PC-9 (cell line): ENCODE data around the gene HSD17B2. TPM values are rescaled to one million over a fixed set of nuclear protein-coding genes. Genes with fewer than 3 reads are reported as not detected.

ENCODE experiments used
- BruUV-seq: library from RNA; stranded (reverse); fragments of 400-500 nt; replicated peaks from 2 replicates; lab custom pipeline; 2021; lab: Mats Ljungman, UMichigan
- CTCF ChIA-PET: fragments of 300-600 bp; sonication (Branson Sonifier 250); formaldehyde crosslinking; loops from one replicate; lab custom pipeline; 2022; ENCODE audit warnings: antibody characterized with exemption; lab: Charles Lee
- POLR2A ChIA-PET: fragments of 300-600 bp; sonication (Branson Sonifier 250); formaldehyde crosslinking; loops from one replicate; lab custom pipeline; 2022; ENCODE audit warnings: antibody characterized with exemption; ENCODE audit not compliant: unreplicated experiment; lab: Charles Lee
- DNase-seq, 2 experiments: peaks; one replicate each; pipeline versions ENCODE4 v3.0.0 to v3.0.0-alpha.2; 2015 to 2022; ENCODE audit warnings: mixed read lengths in 1 of 2
- H2AFZ ChIP-seq: fragments of 200-600 bp; sonication (generic); 2 replicates; pipeline ENCODE4 v1.8.1; 2017; ENCODE audit warnings: antibody characterized with exemption
- H3F3A ChIP-seq: fragments of 200-600 bp; sonication (generic); 2 replicates; pipeline ENCODE4 v1.8.1; 2017; ENCODE audit warnings: antibody characterized with exemption, mild to moderate bottlenecking, low read depth; ENCODE audit not compliant: insufficient read depth
- H3K27ac ChIP-seq: fragments of 200-600 bp; sonication (generic); 2 replicates; pipeline ENCODE4 v1.6.1; 2016; ENCODE audit warnings: mixed run types
- H3K27me3 ChIP-seq: fragments of 200-600 bp; sonication (generic); 2 replicates; pipeline ENCODE4 v1.6.1; 2016; ENCODE audit warnings: low read depth, mixed run types; ENCODE audit not compliant: insufficient read depth
- H3K36me3 ChIP-seq: fragments of 200-600 bp; sonication (generic); 2 replicates; pipeline ENCODE4 v1.6.1; 2016; ENCODE audit warnings: low read depth, mixed run types
- H3K4me1 ChIP-seq: fragments of 200-600 bp; sonication (generic); replicated peaks from 2 replicates; pipeline ENCODE4 v1.6.1; 2016; ENCODE audit warnings: mixed run types; ENCODE audit not compliant: insufficient read depth
- H3K4me2 ChIP-seq: fragments of 200-600 bp; sonication (generic); 2 replicates; pipeline ENCODE4 v1.6.1; 2017; ENCODE audit warnings: mixed run types
- H3K4me3 ChIP-seq: fragments of 200-600 bp; sonication (generic); 2 replicates; pipeline ENCODE4 v1.6.1; 2016; ENCODE audit warnings: mixed run types
- H3K79me2 ChIP-seq: fragments of 200-600 bp; sonication (generic); 2 replicates; pipeline ENCODE4 v1.6.1; 2017; ENCODE audit warnings: low read depth, mixed run types
- H3K9me2 ChIP-seq: fragments of 200-600 bp; sonication (generic); 2 replicates; pipeline ENCODE4 v1.8.1; 2017; ENCODE audit warnings: mild to moderate bottlenecking; ENCODE audit not compliant: insufficient read depth
- H3K9me3 ChIP-seq: fragments of 200-600 bp; sonication (generic); 2 replicates; pipeline ENCODE4 v1.8.1; 2016; ENCODE audit warnings: low read depth; ENCODE audit not compliant: insufficient read depth
- H4K20me1 ChIP-seq: fragments of 200-600 bp; sonication (generic); 2 replicates; pipeline ENCODE4 v1.8.1; 2017; ENCODE audit not compliant: insufficient read depth
- CTCF ChIP-seq: fragments of 200-600 bp; sonication (generic); conservative IDR thresholded peaks from 2 replicates; pipeline ENCODE4 v1.6.1; 2017; ENCODE audit warnings: mixed run types, antibody characterized with exemption, mild to moderate bottlenecking, moderate library complexity
- EZH2 ChIP-seq: fragments of 200-600 bp; sonication (generic); IDR thresholded peaks from 2 replicates; pipeline ENCODE4 v1.8.0; 2017; ENCODE audit warnings: antibody characterized with exemption, low read depth
- intact Hi-C: fragments of 100-400 bp; cut with micrococcal nuclease; formaldehyde crosslinking; loops from one replicate; pipeline ENCODE4 v1.10.0; 2022; ENCODE audit not compliant: unreplicated experiment
- total RNA-seq: library from RNA; stranded (reverse); gene quantifications from 2 replicates; pipeline ENCODE4 v1.2.3, GENCODE V29; 2021

The HSD17B2 gene
- total RNA-seq, 1 experiment from 2014 or later = not detected

GRCh38 chr16:82096641-82097040 lies 61.6 kb downstream of the HSD17B2 start:
- no TSS peak for BruUV-seq
- Histone ChIP-seq H3K79me2 (no peaks in the 10 kb centered on the region), H3K9me2 (no peaks in the 10 kb centered on the region), H4K20me1 (no peaks in the 10 kb centered on the region), H3K27me3 (peaks cover 17% of the 10 kb centered on the region), H2AFZ (no peak overlapping the region), H3F3A (no peaks in the 10 kb centered on the region), H3K4me2 (no peak overlapping the region), H3K27ac (no peak overlapping the region), H3K9me3 (no peaks in the 10 kb centered on the region; the same call in 1 of the 2 replicates), H3K4me3 (no peak overlapping the region), H3K4me1 (0 out of 2 replicates have a peak, but pooled peaks cover 3% of the 10 kb centered on the region), H3K36me3 (no peaks in the 10 kb centered on the region)
- ChIA-PET POLR2A (no interaction called here), CTCF (no interaction called here)
- intact Hi-C loops = no loop called here
- TF ChIP-seq EZH2 (no peak), CTCF (no peak)
- no peak for DNase-seq

GRCh38 chr16:82105107-82105506 lies 70.1 kb downstream of the HSD17B2 start:
- no peaks in the 10 kb centered on the region for H3K79me2 ChIP-seq
- CTCF ChIA-PET = no interaction called here
- H3K4me3 ChIP-seq = no peak overlapping the region
- H3K4me1 ChIP-seq = no peaks in the 10 kb centered on the region
- BruUV-seq = no TSS peak
- H4K20me1 ChIP-seq = no peaks in the 10 kb centered on the region
- no peaks in the 10 kb centered on the region; the same call in 1 of the 2 replicates for H3K9me3 ChIP-seq
- H3K27me3 ChIP-seq = peaks cover 26% of the 10 kb centered on the region
- no peaks in the 10 kb centered on the region for H3K9me2 ChIP-seq
- no peaks in the 10 kb centered on the region for H3F3A ChIP-seq
- H3K36me3 ChIP-seq = no peaks in the 10 kb centered on the region
- DNase-seq = no peak
- H3K4me2 ChIP-seq = no peak overlapping the region
- TF ChIP-seq EZH2 (no peak), CTCF (no peak)
- no peak overlapping the region for H2AFZ ChIP-seq
- POLR2A ChIA-PET = no interaction called here
- H3K27ac ChIP-seq = no peak overlapping the region
- intact Hi-C loops = no loop called here

- Histone ChIP-seq H3K79me2 (no peaks in the 10 kb centered on the region), H3K4me3 (no peak overlapping the region), H3F3A (no peaks in the 10 kb centered on the region), H3K9me3 (no peaks in the 10 kb centered on the region; the same call in 1 of the 2 replicates), H3K4me2 (no peak overlapping the region), H4K20me1 (no peaks in the 10 kb centered on the region), H3K36me3 (no peaks in the 10 kb centered on the region), H3K4me1 (no peaks in the 10 kb centered on the region), H3K27me3 (peaks cover 4% of the 10 kb centered on the region; the same call in 1 of the 2 replicates), H3K27ac (no peak overlapping the region), H2AFZ (no peak overlapping the region), H3K9me2 (no peaks in the 10 kb centered on the region)
- no TSS peak for BruUV-seq
- POLR2A ChIA-PET = no interaction called here
- CTCF ChIA-PET = no interaction called here
- TF ChIP-seq EZH2 (no peak), CTCF (no peak)
- intact Hi-C loops = no loop called here
- no peak for DNase-seq
These were observed 73.0 kb downstream of the HSD17B2 start for GRCh38 chr16:82108100-82108499.
